ENCODE data around the gene STAG3.
"Not testable (repeated sequence)": the region's sequence is repeated elsewhere in the genome, so short reads cannot be mapped to it uniquely, and the experiment has no call there.

DNA sequence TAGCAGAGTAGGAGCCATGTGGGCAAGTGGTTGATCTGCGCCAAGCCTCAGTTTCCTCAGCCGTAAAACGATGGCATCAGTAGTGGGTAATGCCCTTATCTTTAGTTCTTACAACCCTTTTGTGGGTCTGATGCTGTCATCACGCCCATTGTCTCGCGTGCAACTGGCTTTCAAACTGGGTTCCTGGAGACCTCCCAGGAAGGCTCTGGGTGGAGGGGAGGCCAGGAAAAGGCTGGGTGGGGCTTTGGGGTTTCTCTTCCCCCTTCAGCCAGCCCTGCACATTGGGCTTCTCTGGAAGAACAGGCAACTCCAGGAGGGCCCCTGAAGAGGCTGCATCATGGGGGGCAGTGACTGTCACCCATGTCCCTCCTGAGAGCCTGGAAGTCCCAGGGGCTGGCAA is 47.2 kb downstream of the STAG3 start:
- not testable (repeated sequence) for TF ChIP-seq POLR2A (IDR thresholded peaks at IDR 0.05; ENCODE audit: low read length); GATA1 (IDR thresholded peaks at IDR 0.05; ENCODE audit: low read depth, low read length)
